ENCODE results near the gene PLEKHA8.

The PLEKHA8 gene

GRCh38 chr7:30113144-30113543 lies 84.9 kb downstream of the PLEKHA8 start:
- H3K4me3 ChIP-seq: no peak overlapping the region
- no peak for DNase-seq (ENCODE audit: low spot score)
- H3K27ac ChIP-seq: no peak overlapping the region
- no peak for TF ChIP-seq CTCF (IDR thresholded peaks at IDR 0.05)

- no peak overlapping the region for H3K4me3 ChIP-seq
- TF ChIP-seq CTCF (IDR thresholded peaks at IDR 0.05): no peak
- no peak for DNase-seq (ENCODE audit: low spot score)
- H3K27ac ChIP-seq: no peak overlapping the region
These were observed 86.5 kb downstream of the PLEKHA8 start for GRCh38 chr7:30114536-30115238.

GRCh38 chr7:30115709-30116297 lies 87.6 kb downstream of the PLEKHA8 start:
- H3K27ac ChIP-seq: peak overlapping the region in 1 of 2 donors; percentile 79
- no peak overlapping the region for H3K4me3 ChIP-seq
- TF ChIP-seq CTCF (IDR thresholded peaks at IDR 0.05): no peak
- no peak for DNase-seq (ENCODE audit: low spot score)

- Histone ChIP-seq H3K27ac (peak overlapping the region; percentile 44 to 79), H3K4me3 (peak overlapping the region; percentile 8)
- DNase-seq (ENCODE audit: low spot score): peak; percentile 86
- no peak for TF ChIP-seq CTCF (IDR thresholded peaks at IDR 0.05)
These were observed 88.6 kb downstream of the PLEKHA8 start for GRCh38 chr7:30116771-30117170.

- TF ChIP-seq CTCF (IDR thresholded peaks at IDR 0.05): no peak
- no peak overlapping the region for H3K4me3 ChIP-seq
These were observed 89.7 kb downstream of the PLEKHA8 start for GRCh38 chr7:30117896-30118295.

GRCh38 chr7:30119890-30120577 lies 91.8 kb downstream of the PLEKHA8 start:
- no peak for TF ChIP-seq CTCF (IDR thresholded peaks at IDR 0.05)
- H3K27ac ChIP-seq: no peak overlapping the region
- DNase-seq (ENCODE audit: low spot score): no peak
- no peak overlapping the region for H3K4me3 ChIP-seq

More at GRCh38 chr7:30117896-30118295, 89.7 kb downstream of the PLEKHA8 start:
- DNase-seq (ENCODE audit: low spot score): no peak
- no peak overlapping the region for H3K27ac ChIP-seq
